GM23338 (cell line): ENCODE measurements around the gene TJP1. TPM values are rescaled to one million over a fixed set of nuclear protein-coding genes. Genes with fewer than 3 reads are reported as not detected.

Experiments
- ATAC-seq: fragments of 200-7000 bp; cut with Tn5 transposase; 3 replicates; pipeline ENCODE4 v1.9.1; 2020
- DNase-seq: peaks from one replicate; pipeline ENCODE4 v3.0.0-alpha.2; 2015; ENCODE audit warnings: low spot score
- H2AFZ ChIP-seq: fragments of 200-600 bp; sonication (generic); 2 replicates; pipeline ENCODE4 v1.8.0; 2016; ENCODE audit warnings: antibody characterized with exemption, mild to moderate bottlenecking, moderate library complexity
- H3F3A ChIP-seq: fragments of 200-600 bp; sonication (generic); replicated peaks from 2 replicates; pipeline ENCODE4 v1.8.0; 2017; ENCODE audit warnings: antibody characterized with exemption, mixed run types, low read depth
- H3K27ac ChIP-seq: fragments of 200-600 bp; sonication (generic); 2 replicates; pipeline ENCODE4 v1.6.1; 2016; ENCODE audit warnings: low read depth
- H3K27me3 ChIP-seq: fragments of 200-600 bp; sonication (generic); 2 replicates; pipeline ENCODE4 v1.8.0; 2016; ENCODE audit warnings: mild to moderate bottlenecking, mixed run types, moderate library complexity; ENCODE audit not compliant: insufficient read depth
- H3K36me3 ChIP-seq: fragments of 200-600 bp; sonication (generic); 2 replicates; pipeline ENCODE4 v1.8.0; 2016; ENCODE audit warnings: mild to moderate bottlenecking; ENCODE audit not compliant: insufficient read depth
- H3K4me1 ChIP-seq: fragments of 200-600 bp; sonication (generic); 2 replicates; pipeline ENCODE4 v1.8.0; 2016; ENCODE audit warnings: mild to moderate bottlenecking, moderate library complexity; ENCODE audit not compliant: insufficient read depth
- H3K4me2 ChIP-seq: fragments of 200-600 bp; sonication (generic); 2 replicates; pipeline ENCODE4 v1.7.1; 2017; ENCODE audit warnings: mixed run types
- H3K4me3 ChIP-seq: fragments of 200-600 bp; sonication (generic); 2 replicates; pipeline ENCODE4 v1.6.1; 2016; ENCODE audit warnings: mixed run types
- H3K79me2 ChIP-seq: fragments of 200-600 bp; sonication (generic); replicated peaks from 2 replicates; pipeline ENCODE4 v1.8.0; 2017; ENCODE audit warnings: mild to moderate bottlenecking; ENCODE audit not compliant: insufficient read depth
- H3K9me2 ChIP-seq: fragments of 200-600 bp; sonication (generic); 2 replicates; pipeline ENCODE4 v1.8.0; 2017; ENCODE audit not compliant: insufficient read depth
- H4K20me1 ChIP-seq: fragments of 200-600 bp; sonication (generic); replicated peaks from 2 replicates; pipeline ENCODE4 v1.8.0; 2017; ENCODE audit warnings: mild to moderate bottlenecking; ENCODE audit not compliant: insufficient read depth
- H3K27ac Mint-ChIP-seq: 2 replicates; pipeline ENCODE4 v1.8.0; 2020; ENCODE audit warnings: inconsistent platforms, mild to moderate bottlenecking, moderate library complexity, mixed read lengths
- H3K27me3 Mint-ChIP-seq: 3 replicates; pipeline ENCODE4 v1.8.0; 2022; ENCODE audit warnings: low read depth, mild to moderate bottlenecking, moderate library complexity, mixed read lengths, inconsistent platforms; ENCODE audit not compliant: insufficient read depth, poor library complexity
- H3K36me3 Mint-ChIP-seq: 3 replicates; pipeline ENCODE4 v1.8.0; 2021; ENCODE audit warnings: low read depth, mild to moderate bottlenecking, inconsistent platforms, moderate library complexity, mixed read lengths
- H3K4me1 Mint-ChIP-seq: 3 replicates; pipeline ENCODE4 v1.8.0; 2020; ENCODE audit warnings: mild to moderate bottlenecking, inconsistent platforms, mixed read lengths
- H3K4me3 Mint-ChIP-seq: 3 replicates; pipeline ENCODE4 v1.8.0; 2021; ENCODE audit warnings: moderate library complexity, mild to moderate bottlenecking, inconsistent platforms, mixed read lengths
- H3K9me3 Mint-ChIP-seq: 3 replicates; pipeline ENCODE4 v1.8.0; 2020; ENCODE audit warnings: moderate library complexity, mild to moderate bottlenecking, inconsistent platforms, mixed read lengths
- CREB1 ChIP-seq: fragments of 250-450 bp; sonication (Bioruptor Pico); IDR thresholded peaks from 2 replicates; pipeline ENCODE4 v1.5.0; 2020; ENCODE audit warnings: low read depth, mild to moderate bottlenecking, moderate library complexity
- EZH2 ChIP-seq: fragments of 200-600 bp; sonication (generic); IDR thresholded peaks from one replicate; pipeline ENCODE4 v1.8.0; 2017; ENCODE audit warnings: antibody characterized with exemption, mild to moderate bottlenecking, low read depth; ENCODE audit not compliant: unreplicated experiment
- EZH2phosphoT487 ChIP-seq: fragments of 200-600 bp; sonication (generic); IDR thresholded peaks from one replicate; pipeline ENCODE4 v1.8.1; 2018; ENCODE audit warnings: antibody characterized with exemption; ENCODE audit not compliant: unreplicated experiment
- JUNB ChIP-seq: IDR thresholded peaks from one replicate; pipeline ENCODE4 v1.6.1; 2016; ENCODE audit warnings: antibody characterized with exemption; ENCODE audit not compliant: unreplicated experiment
- NANOG ChIP-seq: IDR thresholded peaks from 2 replicates; pipeline ENCODE4 v1.6.1; 2016; ENCODE audit warnings: antibody characterized with exemption, borderline replicate concordance
- POLR2AphosphoS5 ChIP-seq: IDR thresholded peaks from 2 replicates; pipeline ENCODE4 v1.6.1; 2016; ENCODE audit warnings: antibody characterized with exemption, low read depth
- STAT1 ChIP-seq: IDR thresholded peaks from one replicate; pipeline ENCODE4 v1.6.1; 2016; ENCODE audit warnings: antibody characterized with exemption; ENCODE audit not compliant: unreplicated experiment
- ZNF114 ChIP-seq: fragments of 250-450 bp; sonication (Bioruptor Pico); IDR thresholded peaks from 2 replicates; pipeline ENCODE4 v1.5.0; 2020; ENCODE audit warnings: mild to moderate bottlenecking, moderate library complexity
- ZNF331 ChIP-seq: fragments of 250-450 bp; sonication (Bioruptor Pico); IDR thresholded peaks from 2 replicates; pipeline ENCODE4 v1.5.0; 2020; ENCODE audit warnings: low read depth, mild to moderate bottlenecking, moderate library complexity
- polyA plus RNA-seq: library from polyadenylated mRNA; unstranded; fragments of >200 nt; fragmentation: Nextera tagmentation; extraction: Ambion mirVana; gene quantifications from 2 replicates; pipeline ENCODE4 v1.2.1, GENCODE V29; 2016
- total RNA-seq: library from RNA; depleted of rRNA; stranded (reverse); fragments of >200 nt; shearing (Covaris generic); gene quantifications from 2 replicates; pipeline ENCODE4 v1.2.3, GENCODE V29; 2014
- TF ChIP-seq, protein P1 (sequence below), 2 experiments: fragments of 200-600 bp in 1 of 2; sonication (generic) in 1 of 2; conservative IDR thresholded peaks; 2 replicates each; pipeline versions ENCODE4 v1.5.1 to v1.6.1; 2016 to 2017; ENCODE audit warnings: antibody characterized with exemption in 2 of 2, low read depth in 2 of 2, mild to moderate bottlenecking in 2 of 2, moderate library complexity in 1 of 2
- TF ChIP-seq, protein P2 (sequence below): IDR thresholded peaks from 2 replicates; pipeline ENCODE4 v1.6.1; 2016; ENCODE audit warnings: antibody characterized with exemption
- TF ChIP-seq, protein P3 (sequence below): fragments of 250-450 bp; sonication (Bioruptor Pico); IDR thresholded peaks from 2 replicates; pipeline ENCODE4 v1.5.0; 2020; ENCODE audit warnings: mild to moderate bottlenecking, moderate library complexity
- TF ChIP-seq, protein P4 (sequence below): IDR thresholded peaks from one replicate; pipeline ENCODE4 v1.6.1; 2018; ENCODE audit warnings: antibody characterized with exemption; ENCODE audit not compliant: unreplicated experiment

TJP1 gene
- total and polyA plus RNA-seq, 2 experiments from 2014 or later = 76.2 to 116 TPM

DNA sequence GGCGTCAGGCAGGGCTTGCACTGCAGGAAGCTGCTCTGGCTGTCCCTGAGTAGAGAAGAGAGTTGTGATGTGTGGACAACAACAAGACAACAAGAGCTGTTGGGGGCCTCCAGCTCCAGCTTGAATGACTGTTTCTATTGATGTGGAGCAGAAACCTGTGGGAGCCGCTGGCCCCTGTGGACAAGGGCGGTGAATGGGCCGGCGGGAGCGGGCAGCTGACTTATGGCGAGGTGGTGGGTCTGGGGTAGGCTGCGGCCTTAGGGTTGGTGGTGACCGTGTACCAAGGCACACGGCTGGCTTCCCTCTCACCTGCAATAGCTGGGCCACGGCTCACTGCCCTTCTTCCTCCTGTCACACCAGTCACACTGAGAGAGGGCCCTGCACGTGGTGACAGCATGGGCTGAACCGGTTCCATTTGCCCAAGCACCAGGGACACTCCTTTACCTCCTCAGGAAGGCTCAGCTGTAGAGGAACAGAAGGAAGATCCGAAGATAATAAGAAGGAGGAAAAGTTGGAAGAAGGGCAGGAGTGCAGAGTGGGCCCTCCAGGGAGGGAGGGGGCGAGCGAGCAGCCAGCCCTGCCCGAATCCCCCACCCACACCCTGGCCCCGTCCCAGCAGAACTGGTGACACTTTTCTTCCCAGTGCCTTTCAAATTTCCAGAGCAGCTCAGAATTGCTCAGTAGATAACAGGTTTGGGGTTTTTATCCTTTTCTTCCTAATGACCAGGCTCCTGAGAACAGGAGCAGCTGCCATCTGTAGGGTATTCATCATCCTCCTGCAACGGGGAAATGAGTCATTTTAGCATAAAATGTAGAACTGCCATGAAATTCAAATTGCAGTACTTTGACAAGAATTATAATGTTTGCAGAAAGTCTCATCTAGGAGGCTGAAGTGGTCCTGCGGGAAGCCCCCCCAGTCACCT lies 136.9 kb downstream of the TJP1 start:
- Histone ChIP-seq H3F3A (no peaks in the 10 kb centered on the region), H3K9me2 (no peaks in the 10 kb centered on the region), H3K27ac (no peak overlapping the region), H4K20me1 (no peaks in the 10 kb centered on the region), H3K4me2 (no peak overlapping the region), H3K27me3 (no peaks in the 10 kb centered on the region), H3K36me3 (no peaks in the 10 kb centered on the region), H3K79me2 (no peaks in the 10 kb centered on the region), H3K4me3 (no peak overlapping the region), H3K4me1 (no peaks in the 10 kb centered on the region), H2AFZ (no peak overlapping the region)
- peaks cover 2% of the 10 kb centered on the region; the same call in 2 of the 3 replicates for H3K9me3 Mint-ChIP-seq
- no peak overlapping the region for H3K27ac Mint-ChIP-seq
- no peak for DNase-seq
- no peak for ATAC-seq
- no peaks in the 10 kb centered on the region; the same call in 2 of the 3 replicates for H3K36me3 Mint-ChIP-seq
- H3K4me1 Mint-ChIP-seq = no peaks in the 10 kb centered on the region; the same call in 2 of the 3 replicates
- peaks cover 7% of the 10 kb centered on the region for H3K27me3 Mint-ChIP-seq
- TF ChIP-seq, protein P1, sequence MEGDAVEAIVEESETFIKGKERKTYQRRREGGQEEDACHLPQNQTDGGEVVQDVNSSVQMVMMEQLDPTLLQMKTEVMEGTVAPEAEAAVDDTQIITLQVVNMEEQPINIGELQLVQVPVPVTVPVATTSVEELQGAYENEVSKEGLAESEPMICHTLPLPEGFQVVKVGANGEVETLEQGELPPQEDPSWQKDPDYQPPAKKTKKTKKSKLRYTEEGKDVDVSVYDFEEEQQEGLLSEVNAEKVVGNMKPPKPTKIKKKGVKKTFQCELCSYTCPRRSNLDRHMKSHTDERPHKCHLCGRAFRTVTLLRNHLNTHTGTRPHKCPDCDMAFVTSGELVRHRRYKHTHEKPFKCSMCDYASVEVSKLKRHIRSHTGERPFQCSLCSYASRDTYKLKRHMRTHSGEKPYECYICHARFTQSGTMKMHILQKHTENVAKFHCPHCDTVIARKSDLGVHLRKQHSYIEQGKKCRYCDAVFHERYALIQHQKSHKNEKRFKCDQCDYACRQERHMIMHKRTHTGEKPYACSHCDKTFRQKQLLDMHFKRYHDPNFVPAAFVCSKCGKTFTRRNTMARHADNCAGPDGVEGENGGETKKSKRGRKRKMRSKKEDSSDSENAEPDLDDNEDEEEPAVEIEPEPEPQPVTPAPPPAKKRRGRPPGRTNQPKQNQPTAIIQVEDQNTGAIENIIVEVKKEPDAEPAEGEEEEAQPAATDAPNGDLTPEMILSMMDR (conservative IDR thresholded peaks at IDR 0.05; ENCODE audit: low read depth in 2 of 2) = no peak
- TF ChIP-seq EZH2 (no peak), CREB1 (CRISPR knock-in tag) (no peak), JUNB (no peak), NANOG (no peak), ZNF114 (CRISPR knock-in tag) (no peak), POLR2AphosphoS5 (no peak), STAT1 (no peak), ZNF331 (CRISPR knock-in tag) (no peak), EZH2phosphoT487 (no peak)
- TF ChIP-seq, protein P2, sequence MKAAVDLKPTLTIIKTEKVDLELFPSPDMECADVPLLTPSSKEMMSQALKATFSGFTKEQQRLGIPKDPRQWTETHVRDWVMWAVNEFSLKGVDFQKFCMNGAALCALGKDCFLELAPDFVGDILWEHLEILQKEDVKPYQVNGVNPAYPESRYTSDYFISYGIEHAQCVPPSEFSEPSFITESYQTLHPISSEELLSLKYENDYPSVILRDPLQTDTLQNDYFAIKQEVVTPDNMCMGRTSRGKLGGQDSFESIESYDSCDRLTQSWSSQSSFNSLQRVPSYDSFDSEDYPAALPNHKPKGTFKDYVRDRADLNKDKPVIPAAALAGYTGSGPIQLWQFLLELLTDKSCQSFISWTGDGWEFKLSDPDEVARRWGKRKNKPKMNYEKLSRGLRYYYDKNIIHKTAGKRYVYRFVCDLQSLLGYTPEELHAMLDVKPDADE = no peak
- TF ChIP-seq, protein P3, sequence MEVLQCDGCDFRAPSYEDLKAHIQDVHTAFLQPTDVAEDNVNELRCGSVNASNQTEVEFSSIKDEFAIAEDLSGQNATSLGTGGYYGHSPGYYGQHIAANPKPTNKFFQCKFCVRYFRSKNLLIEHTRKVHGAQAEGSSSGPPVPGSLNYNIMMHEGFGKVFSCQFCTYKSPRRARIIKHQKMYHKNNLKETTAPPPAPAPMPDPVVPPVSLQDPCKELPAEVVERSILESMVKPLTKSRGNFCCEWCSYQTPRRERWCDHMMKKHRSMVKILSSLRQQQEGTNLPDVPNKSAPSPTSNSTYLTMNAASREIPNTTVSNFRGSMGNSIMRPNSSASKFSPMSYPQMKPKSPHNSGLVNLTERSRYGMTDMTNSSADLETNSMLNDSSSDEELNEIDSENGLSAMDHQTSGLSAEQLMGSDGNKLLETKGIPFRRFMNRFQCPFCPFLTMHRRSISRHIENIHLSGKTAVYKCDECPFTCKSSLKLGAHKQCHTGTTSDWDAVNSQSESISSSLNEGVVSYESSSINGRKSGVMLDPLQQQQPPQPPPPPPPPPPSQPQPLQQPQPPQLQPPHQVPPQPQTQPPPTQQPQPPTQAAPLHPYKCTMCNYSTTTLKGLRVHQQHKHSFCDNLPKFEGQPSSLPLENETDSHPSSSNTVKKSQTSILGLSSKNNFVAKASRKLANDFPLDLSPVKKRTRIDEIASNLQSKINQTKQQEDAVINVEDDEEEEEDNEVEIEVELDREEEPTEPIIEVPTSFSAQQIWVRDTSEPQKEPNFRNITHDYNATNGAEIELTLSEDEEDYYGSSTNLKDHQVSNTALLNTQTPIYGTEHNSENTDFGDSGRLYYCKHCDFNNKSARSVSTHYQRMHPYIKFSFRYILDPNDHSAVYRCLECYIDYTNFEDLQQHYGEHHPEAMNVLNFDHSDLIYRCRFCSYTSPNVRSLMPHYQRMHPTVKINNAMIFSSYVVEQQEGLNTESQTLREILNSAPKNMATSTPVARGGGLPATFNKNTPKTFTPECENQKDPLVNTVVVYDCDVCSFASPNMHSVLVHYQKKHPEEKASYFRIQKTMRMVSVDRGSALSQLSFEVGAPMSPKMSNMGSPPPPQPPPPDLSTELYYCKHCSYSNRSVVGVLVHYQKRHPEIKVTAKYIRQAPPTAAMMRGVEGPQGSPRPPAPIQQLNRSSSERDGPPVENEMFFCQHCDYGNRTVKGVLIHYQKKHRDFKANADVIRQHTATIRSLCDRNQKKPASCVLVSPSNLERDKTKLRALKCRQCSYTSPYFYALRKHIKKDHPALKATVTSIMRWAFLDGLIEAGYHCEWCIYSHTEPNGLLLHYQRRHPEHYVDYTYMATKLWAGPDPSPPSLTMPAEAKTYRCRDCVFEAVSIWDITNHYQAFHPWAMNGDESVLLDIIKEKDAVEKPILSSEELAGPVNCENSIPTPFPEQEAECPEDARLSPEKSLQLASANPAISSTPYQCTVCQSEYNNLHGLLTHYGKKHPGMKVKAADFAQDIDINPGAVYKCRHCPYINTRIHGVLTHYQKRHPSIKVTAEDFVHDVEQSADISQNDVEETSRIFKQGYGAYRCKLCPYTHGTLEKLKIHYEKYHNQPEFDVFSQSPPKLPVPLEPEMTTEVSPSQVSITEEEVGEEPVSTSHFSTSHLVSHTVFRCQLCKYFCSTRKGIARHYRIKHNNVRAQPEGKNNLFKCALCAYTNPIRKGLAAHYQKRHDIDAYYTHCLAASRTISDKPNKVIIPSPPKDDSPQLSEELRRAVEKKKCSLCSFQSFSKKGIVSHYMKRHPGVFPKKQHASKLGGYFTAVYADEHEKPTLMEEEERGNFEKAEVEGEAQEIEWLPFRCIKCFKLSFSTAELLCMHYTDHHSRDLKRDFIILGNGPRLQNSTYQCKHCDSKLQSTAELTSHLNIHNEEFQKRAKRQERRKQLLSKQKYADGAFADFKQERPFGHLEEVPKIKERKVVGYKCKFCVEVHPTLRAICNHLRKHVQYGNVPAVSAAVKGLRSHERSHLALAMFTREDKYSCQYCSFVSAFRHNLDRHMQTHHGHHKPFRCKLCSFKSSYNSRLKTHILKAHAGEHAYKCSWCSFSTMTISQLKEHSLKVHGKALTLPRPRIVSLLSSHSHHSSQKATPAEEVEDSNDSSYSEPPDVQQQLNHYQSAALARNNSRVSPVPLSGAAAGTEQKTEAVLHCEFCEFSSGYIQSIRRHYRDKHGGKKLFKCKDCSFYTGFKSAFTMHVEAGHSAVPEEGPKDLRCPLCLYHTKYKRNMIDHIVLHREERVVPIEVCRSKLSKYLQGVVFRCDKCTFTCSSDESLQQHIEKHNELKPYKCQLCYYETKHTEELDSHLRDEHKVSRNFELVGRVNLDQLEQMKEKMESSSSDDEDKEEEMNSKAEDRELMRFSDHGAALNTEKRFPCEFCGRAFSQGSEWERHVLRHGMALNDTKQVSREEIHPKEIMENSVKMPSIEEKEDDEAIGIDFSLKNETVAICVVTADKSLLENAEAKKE (CRISPR knock-in tag) = no peak
- TF ChIP-seq, protein P4, sequence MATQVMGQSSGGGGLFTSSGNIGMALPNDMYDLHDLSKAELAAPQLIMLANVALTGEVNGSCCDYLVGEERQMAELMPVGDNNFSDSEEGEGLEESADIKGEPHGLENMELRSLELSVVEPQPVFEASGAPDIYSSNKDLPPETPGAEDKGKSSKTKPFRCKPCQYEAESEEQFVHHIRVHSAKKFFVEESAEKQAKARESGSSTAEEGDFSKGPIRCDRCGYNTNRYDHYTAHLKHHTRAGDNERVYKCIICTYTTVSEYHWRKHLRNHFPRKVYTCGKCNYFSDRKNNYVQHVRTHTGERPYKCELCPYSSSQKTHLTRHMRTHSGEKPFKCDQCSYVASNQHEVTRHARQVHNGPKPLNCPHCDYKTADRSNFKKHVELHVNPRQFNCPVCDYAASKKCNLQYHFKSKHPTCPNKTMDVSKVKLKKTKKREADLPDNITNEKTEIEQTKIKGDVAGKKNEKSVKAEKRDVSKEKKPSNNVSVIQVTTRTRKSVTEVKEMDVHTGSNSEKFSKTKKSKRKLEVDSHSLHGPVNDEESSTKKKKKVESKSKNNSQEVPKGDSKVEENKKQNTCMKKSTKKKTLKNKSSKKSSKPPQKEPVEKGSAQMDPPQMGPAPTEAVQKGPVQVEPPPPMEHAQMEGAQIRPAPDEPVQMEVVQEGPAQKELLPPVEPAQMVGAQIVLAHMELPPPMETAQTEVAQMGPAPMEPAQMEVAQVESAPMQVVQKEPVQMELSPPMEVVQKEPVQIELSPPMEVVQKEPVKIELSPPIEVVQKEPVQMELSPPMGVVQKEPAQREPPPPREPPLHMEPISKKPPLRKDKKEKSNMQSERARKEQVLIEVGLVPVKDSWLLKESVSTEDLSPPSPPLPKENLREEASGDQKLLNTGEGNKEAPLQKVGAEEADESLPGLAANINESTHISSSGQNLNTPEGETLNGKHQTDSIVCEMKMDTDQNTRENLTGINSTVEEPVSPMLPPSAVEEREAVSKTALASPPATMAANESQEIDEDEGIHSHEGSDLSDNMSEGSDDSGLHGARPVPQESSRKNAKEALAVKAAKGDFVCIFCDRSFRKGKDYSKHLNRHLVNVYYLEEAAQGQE = no peak
- H3K4me3 Mint-ChIP-seq = no peak overlapping the region
